KMS-11 (cell line): ENCODE measurements around the gene NCKAP5.

ENCODE experiments used
- H2AFZ ChIP-seq: fragments of 200-600 bp; sonication (generic); 2 replicates; pipeline ENCODE4 v1.6.1; 2016; ENCODE audit warnings: antibody characterized with exemption, mixed run types, low read depth
- H3K27ac ChIP-seq: fragments of 200-600 bp; sonication (generic); 2 replicates; pipeline ENCODE4 v1.6.1; 2016; ENCODE audit warnings: mild to moderate bottlenecking, mixed run types
- H3K27me3 ChIP-seq: fragments of 200-600 bp; sonication (generic); 2 replicates; pipeline ENCODE4 v1.6.1; 2017; ENCODE audit warnings: mild to moderate bottlenecking, low read depth, mixed run types, moderate library complexity; ENCODE audit not compliant: insufficient read depth
- H3K36me3 ChIP-seq: fragments of 200-600 bp; sonication (generic); 2 replicates; pipeline ENCODE4 v1.6.1; 2017; ENCODE audit warnings: mild to moderate bottlenecking, mixed run types; ENCODE audit not compliant: insufficient read depth
- H3K4me1 ChIP-seq: fragments of 200-600 bp; sonication (generic); 2 replicates; pipeline ENCODE4 v1.6.1; 2016; ENCODE audit warnings: mild to moderate bottlenecking, low read depth, mixed run types; ENCODE audit not compliant: poor library complexity, severe bottlenecking
- H3K4me2 ChIP-seq: fragments of 200-600 bp; sonication (generic); 2 replicates; pipeline ENCODE4 v1.7.0; 2016; ENCODE audit warnings: mild to moderate bottlenecking, mixed run types
- H3K4me3 ChIP-seq: fragments of 200-600 bp; sonication (generic); IDR thresholded peaks from 2 replicates; pipeline ENCODE4 v1.6.1; 2017; ENCODE audit warnings: low read depth, low read length, mixed read lengths; ENCODE audit not compliant: insufficient read depth
- H3K79me2 ChIP-seq: fragments of 200-600 bp; sonication (generic); 2 replicates; pipeline ENCODE4 v1.6.1; 2016; ENCODE audit warnings: low read depth, mixed run types; ENCODE audit not compliant: insufficient read depth
- H3K9ac ChIP-seq: fragments of 200-600 bp; sonication (generic); 2 replicates; pipeline ENCODE4 v1.6.1; 2016; ENCODE audit warnings: mild to moderate bottlenecking, mixed run types
- H4K20me1 ChIP-seq: fragments of 200-600 bp; sonication (generic); 2 replicates; pipeline ENCODE4 v1.6.1; 2016; ENCODE audit warnings: mild to moderate bottlenecking, mixed run types; ENCODE audit not compliant: insufficient read depth
- TF ChIP-seq, protein P1 (sequence below): fragments of 200-600 bp; sonication (generic); conservative IDR thresholded peaks from 2 replicates; pipeline ENCODE4 v1.6.1; 2017; ENCODE audit warnings: low read depth, mild to moderate bottlenecking, antibody characterized with exemption, low read length, moderate library complexity, mixed read lengths

The NCKAP5 gene

DNA sequence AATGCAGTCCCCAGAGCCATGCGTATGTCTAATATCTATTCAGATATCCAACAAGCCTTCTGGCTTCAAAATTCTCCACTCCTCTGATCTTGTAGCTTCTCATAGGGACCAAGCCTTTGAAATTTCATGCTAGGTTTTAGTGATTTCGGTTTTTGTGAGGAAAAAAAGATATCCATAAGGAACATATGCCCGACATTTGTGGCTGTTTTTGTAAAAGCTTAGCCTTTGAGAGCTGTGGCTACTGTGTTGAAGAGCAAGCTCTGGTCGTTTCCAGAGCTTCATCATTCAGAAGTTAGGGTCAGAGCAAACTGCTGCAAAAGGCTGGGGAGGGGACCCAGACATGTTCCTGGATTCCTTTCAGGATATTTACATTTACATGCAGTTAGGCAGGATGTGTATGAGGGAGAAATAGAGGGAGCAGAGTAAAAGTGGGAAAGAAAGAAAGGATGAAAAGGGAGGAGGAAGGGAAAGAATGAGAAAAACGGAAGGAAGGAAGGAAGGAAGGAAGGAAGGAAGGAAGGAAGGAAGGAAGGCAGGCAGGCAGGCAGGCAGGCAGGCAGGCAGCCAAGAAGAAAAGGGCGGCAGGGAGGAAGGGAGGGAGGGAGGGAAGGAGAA is 70.2 kb downstream of the NCKAP5 start:
- Histone ChIP-seq H3K36me3 (no peaks in the 10 kb centered on the region), H3K27ac (peak overlapping the region; percentile 80), H3K9ac (no peak overlapping the region), H3K4me2 (peak overlapping the region; percentile 71), H3K27me3 (no peaks in the 10 kb centered on the region), H3K4me3 (no peak overlapping the region), H4K20me1 (no peaks in the 10 kb centered on the region), H3K4me1 (peaks cover 73% of the 10 kb centered on the region), H3K79me2 (no peaks in the 10 kb centered on the region), H2AFZ (peak overlapping the region; percentile 30; the same call in 1 of the 2 replicates)
- TF ChIP-seq, protein P1, sequence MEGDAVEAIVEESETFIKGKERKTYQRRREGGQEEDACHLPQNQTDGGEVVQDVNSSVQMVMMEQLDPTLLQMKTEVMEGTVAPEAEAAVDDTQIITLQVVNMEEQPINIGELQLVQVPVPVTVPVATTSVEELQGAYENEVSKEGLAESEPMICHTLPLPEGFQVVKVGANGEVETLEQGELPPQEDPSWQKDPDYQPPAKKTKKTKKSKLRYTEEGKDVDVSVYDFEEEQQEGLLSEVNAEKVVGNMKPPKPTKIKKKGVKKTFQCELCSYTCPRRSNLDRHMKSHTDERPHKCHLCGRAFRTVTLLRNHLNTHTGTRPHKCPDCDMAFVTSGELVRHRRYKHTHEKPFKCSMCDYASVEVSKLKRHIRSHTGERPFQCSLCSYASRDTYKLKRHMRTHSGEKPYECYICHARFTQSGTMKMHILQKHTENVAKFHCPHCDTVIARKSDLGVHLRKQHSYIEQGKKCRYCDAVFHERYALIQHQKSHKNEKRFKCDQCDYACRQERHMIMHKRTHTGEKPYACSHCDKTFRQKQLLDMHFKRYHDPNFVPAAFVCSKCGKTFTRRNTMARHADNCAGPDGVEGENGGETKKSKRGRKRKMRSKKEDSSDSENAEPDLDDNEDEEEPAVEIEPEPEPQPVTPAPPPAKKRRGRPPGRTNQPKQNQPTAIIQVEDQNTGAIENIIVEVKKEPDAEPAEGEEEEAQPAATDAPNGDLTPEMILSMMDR: no peak

DNA sequence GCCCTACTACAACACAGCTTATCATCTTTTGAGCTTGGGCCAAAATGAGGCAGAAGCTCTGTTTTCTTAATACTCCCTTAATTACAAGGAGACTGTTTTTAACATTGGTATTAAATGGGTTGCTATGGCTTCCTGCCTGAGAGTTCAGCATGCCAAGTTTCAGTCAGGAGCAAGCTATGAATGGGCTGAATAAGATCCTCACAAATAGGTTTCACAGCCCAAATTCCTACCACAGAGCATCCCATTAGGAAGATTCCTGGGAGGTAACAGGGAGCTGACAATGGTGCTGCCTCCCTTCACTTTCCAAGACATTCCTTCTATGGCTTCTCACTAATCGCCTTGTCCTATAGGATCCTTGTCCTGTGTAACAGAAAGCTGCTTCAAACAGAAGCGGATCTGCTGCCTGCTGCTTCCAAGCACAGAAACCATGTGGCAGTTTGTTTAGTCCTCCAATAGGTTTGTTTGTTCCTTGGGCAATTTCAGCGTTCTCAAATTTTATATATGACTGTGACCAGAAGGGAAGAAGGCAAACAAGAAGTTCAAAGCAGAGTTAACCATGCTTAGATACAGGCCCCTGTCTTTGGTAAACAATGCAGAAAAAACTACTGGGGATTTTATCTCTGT is 70.9 kb downstream of the NCKAP5 start:
- Histone ChIP-seq H3K4me3 (no peak overlapping the region), H3K4me2 (peak overlapping the region; percentile 71), H2AFZ (peak overlapping the region; percentile 30), H3K36me3 (no peaks in the 10 kb centered on the region), H3K4me1 (peaks cover 67% of the 10 kb centered on the region), H3K79me2 (no peaks in the 10 kb centered on the region), H4K20me1 (no peaks in the 10 kb centered on the region), H3K27ac (peak overlapping the region; percentile 80), H3K27me3 (no peaks in the 10 kb centered on the region), H3K9ac (no peak overlapping the region)
- TF ChIP-seq, protein P1: no peak

DNA sequence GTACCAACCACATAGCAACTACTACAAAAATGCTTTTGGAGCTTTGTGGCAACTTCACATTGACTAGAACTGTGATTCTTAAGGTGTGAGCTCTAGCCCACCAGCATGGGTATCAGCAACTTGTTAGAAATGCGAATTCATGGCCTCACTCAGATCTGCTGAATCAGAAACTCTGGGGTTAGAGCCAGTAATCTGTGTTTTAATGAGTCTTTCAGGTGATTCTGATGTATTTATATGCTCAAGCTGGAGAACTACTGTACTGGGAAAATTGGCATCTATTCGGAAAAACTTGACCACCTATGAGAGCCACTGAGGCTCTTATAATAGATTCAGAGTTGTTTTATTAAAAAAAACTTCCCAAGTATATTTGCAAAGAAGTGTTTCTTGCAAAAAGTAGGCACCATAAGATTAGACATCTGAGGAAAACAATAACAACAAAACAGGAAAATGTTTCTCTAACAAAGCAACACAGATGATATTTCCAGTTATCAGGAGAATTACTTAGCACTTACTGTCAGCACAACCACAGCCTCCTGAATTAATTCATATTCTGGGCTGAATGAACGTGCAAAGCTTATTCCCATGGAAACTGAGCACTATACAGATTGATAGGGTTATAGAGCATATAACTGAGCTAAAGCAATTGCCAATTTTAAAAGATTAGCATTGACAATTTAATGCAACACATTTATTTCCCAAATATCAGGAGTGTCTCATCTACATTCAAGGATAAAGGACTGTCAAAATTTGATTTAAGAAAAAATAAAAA is 71.6 kb downstream of the NCKAP5 start:
- Histone ChIP-seq H3K9ac (no peak overlapping the region), H4K20me1 (no peaks in the 10 kb centered on the region), H3K27ac (0 out of 2 replicates have a peak overlapping the region, but pooled peaks have one; percentile 80), H3K4me1 (peaks cover 60% of the 10 kb centered on the region), H2AFZ (peak overlapping the region; percentile 30; the same call in 1 of the 2 replicates), H3K4me2 (peak overlapping the region; percentile 71), H3K27me3 (no peaks in the 10 kb centered on the region), H3K36me3 (no peaks in the 10 kb centered on the region), H3K79me2 (no peaks in the 10 kb centered on the region), H3K4me3 (no peak overlapping the region)
- TF ChIP-seq, protein P1: no peak

DNA sequence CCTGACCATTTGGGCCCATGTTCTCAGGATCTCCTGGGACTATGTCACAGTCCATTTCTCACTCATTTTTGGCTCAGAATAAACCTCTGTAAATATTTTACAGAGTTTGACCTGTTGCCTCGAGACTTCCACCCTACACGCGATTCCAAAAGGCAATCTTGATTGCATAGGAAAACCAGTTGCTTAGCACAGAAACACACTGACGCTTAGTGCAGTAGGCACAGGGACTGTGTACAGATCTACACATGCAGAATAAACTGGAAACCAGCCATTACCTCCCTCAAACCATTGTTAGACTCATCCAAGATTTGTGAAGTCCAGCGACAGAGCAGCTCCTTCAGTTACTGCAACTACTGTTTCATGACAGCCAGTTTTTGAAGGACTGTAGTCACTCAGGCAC is 73.0 kb downstream of the NCKAP5 start:
- H3K4me2 ChIP-seq: no peak overlapping the region
- no peak overlapping the region for H3K9ac ChIP-seq
- H3K27me3 ChIP-seq: no peaks in the 10 kb centered on the region
- no peaks in the 10 kb centered on the region for H3K79me2 ChIP-seq
- no peaks in the 10 kb centered on the region for H3K36me3 ChIP-seq
- TF ChIP-seq, protein P1: no peak
- H3K4me3 ChIP-seq: no peak overlapping the region
- H4K20me1 ChIP-seq: no peaks in the 10 kb centered on the region
- H3K27ac ChIP-seq: no peak overlapping the region
- H3K4me1 ChIP-seq: peaks cover 45% of the 10 kb centered on the region
- no peak overlapping the region for H2AFZ ChIP-seq
